Measurements from ENCODE around the gene GLCCI1. TPM values are rescaled to one million over a fixed set of nuclear protein-coding genes. Genes with fewer than 3 reads are reported as not detected.
A peak's percentile ranks its signal among the peaks of the same experiment; 100 is the strongest.

The GLCCI1 gene
- total and polyA plus RNA-seq, 10 of the 15 experiments (the other 5 are each of a cell fraction or from before 2014, with no cell fraction given) = 12.6 to 92.0 (median 27.6) TPM

DNA sequence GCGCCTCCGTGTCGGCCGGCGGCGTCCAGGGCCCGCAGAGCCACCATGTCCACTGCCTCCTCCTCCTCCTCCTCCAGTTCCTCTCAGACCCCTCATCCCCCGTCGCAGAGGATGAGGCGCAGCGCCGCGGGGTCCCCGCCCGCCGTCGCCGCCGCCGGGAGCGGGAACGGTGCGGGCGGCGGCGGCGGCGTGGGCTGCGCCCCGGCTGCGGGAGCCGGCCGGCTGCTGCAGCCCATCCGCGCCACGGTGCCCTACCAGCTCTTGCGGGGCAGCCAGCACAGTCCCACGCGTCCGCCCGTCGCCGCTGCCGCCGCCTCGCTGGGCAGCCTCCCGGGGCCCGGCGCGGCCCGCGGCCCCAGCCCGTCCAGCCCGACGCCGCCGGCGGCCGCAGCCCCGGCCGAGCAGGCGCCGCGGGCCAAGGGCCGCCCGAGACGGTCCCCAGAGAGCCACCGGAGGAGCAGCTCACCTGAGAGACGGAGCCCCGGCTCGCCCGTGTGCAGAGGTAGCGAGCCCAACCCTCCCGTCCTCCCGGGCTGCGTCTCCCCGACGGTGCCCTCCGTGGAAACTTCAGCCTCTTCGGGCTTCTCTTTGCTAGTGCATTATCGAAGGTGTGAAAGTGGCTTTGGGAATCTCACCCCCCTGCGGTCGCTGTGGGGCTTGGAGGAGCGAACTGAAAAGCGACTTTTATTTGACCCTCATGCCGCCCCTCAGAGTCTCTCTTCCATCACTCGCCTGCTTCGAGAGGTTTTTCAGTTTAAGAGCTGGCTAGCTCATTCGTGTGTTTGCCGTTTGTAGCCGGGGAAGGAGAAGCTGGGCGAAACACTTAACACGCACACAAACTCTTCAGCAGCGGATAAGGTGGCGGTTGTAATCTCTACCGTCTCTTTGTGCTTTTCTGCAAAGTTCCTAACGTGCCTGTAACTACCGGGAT is 975 bp downstream of the GLCCI1 start (continued):
- TF ChIP-seq, protein P1, sequence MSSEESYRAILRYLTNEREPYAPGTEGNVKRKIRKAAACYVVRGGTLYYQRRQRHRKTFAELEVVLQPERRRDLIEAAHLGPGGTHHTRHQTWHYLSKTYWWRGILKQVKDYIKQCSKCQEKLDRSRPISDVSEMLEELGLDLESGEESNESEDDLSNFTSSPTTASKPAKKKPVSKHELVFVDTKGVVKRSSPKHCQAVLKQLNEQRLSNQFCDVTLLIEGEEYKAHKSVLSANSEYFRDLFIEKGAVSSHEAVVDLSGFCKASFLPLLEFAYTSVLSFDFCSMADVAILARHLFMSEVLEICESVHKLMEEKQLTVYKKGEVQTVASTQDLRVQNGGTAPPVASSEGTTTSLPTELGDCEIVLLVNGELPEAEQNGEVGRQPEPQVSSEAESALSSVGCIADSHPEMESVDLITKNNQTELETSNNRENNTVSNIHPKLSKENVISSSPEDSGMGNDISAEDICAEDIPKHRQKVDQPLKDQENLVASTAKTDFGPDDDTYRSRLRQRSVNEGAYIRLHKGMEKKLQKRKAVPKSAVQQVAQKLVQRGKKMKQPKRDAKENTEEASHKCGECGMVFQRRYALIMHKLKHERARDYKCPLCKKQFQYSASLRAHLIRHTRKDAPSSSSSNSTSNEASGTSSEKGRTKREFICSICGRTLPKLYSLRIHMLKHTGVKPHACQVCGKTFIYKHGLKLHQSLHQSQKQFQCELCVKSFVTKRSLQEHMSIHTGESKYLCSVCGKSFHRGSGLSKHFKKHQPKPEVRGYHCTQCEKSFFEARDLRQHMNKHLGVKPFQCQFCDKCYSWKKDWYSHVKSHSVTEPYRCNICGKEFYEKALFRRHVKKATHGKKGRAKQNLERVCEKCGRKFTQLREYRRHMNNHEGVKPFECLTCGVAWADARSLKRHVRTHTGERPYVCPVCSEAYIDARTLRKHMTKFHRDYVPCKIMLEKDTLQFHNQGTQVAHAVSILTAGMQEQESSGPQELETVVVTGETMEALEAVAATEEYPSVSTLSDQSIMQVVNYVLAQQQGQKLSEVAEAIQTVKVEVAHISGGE (CRISPR knock-in tag; IDR thresholded peaks at IDR 0.05) = no peak
- TF ChIP-seq, protein P2, sequence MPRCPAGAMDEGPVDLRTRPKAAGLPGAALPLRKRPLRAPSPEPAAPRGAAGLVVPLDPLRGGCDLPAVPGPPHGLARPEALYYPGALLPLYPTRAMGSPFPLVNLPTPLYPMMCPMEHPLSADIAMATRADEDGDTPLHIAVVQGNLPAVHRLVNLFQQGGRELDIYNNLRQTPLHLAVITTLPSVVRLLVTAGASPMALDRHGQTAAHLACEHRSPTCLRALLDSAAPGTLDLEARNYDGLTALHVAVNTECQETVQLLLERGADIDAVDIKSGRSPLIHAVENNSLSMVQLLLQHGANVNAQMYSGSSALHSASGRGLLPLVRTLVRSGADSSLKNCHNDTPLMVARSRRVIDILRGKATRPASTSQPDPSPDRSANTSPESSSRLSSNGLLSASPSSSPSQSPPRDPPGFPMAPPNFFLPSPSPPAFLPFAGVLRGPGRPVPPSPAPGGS (IDR thresholded peaks at IDR 0.05; ENCODE audit: borderline replicate concordance, insufficient read depth, low read depth, low read length, poor library complexity, severe bottlenecking) = no peak
- TF ChIP-seq RB1 (IDR thresholded peaks at IDR 0.05; ENCODE audit: borderline replicate concordance) = peak; percentile 46; the same call in 1 of the 2 replicates
- TF ChIP-seq, protein P3, sequence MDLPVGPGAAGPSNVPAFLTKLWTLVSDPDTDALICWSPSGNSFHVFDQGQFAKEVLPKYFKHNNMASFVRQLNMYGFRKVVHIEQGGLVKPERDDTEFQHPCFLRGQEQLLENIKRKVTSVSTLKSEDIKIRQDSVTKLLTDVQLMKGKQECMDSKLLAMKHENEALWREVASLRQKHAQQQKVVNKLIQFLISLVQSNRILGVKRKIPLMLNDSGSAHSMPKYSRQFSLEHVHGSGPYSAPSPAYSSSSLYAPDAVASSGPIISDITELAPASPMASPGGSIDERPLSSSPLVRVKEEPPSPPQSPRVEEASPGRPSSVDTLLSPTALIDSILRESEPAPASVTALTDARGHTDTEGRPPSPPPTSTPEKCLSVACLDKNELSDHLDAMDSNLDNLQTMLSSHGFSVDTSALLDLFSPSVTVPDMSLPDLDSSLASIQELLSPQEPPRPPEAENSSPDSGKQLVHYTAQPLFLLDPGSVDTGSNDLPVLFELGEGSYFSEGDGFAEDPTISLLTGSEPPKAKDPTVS (IDR thresholded peaks at IDR 0.05; ENCODE audit: low read depth, low read length) = no peak
- TF ChIP-seq CHD1 (IDR thresholded peaks at IDR 0.05; ENCODE audit: low read depth, low read length) = 0 out of 2 replicates have a peak, but pooled peaks have one; percentile 25
- TF ChIP-seq SREBF1 (IDR thresholded peaks at IDR 0.05; ENCODE audit: low read length) = no peak
- TF ChIP-seq TCF3 (IDR thresholded peaks at IDR 0.05; ENCODE audit: borderline replicate concordance, insufficient read depth, low read depth, low read length) = no peak
- 0 out of 2 replicates have a peak, but pooled peaks have one; percentile 20 for TF ChIP-seq GATAD2B (conservative IDR thresholded peaks at IDR 0.05; ENCODE audit: low read depth)
- TF ChIP-seq SRF (IDR thresholded peaks at IDR 0.05; ENCODE audit: low read depth in 2 of 2, low read length in 2 of 2) = no peak
- 0 out of 4 replicates have a peak, but pooled peaks of 1 of the 2 experiments have one; percentile 18 for TF ChIP-seq IKZF2 (IDR thresholded peaks at IDR 0.05)
